K562 (cell line): Measurements from ENCODE around the gene PDE6G. TPM values are rescaled to one million over a fixed set of nuclear protein-coding genes. Genes with fewer than 3 reads are reported as not detected.
A peak's percentile ranks its signal among the peaks of the same experiment; 100 is the strongest.

Source experiments
- CREB3 ChIP-seq: fragments of 450-650 bp; conservative IDR thresholded peaks from 2 replicates; pipeline ENCODE4 v1.6.1; 2016; ENCODE audit warnings: missing genetic modification characterization, low read depth, mild to moderate bottlenecking, missing compliant biosample characterization, moderate library complexity
- EP400 ChIP-seq: fragments of 450-650 bp; IDR thresholded peaks from 2 replicates; pipeline ENCODE4 v1.6.1; 2017; ENCODE audit warnings: antibody characterized with exemption, mild to moderate bottlenecking, moderate library complexity
- ETV1 ChIP-seq: fragments of 450-650 bp; conservative IDR thresholded peaks from 2 replicates; pipeline ENCODE4 v1.6.1; 2016; ENCODE audit warnings: missing genetic modification characterization, control low read depth, low read depth, missing compliant biosample characterization
- HDAC2 ChIP-seq: fragments of 450-650 bp; IDR thresholded peaks from 2 replicates; pipeline ENCODE4 v1.6.1; 2016; ENCODE audit warnings: mild to moderate bottlenecking
- HLTF ChIP-seq: fragments of 450-650 bp; IDR thresholded peaks from 2 replicates; pipeline ENCODE4 v1.6.1; 2016
- HMGN3 ChIP-seq: IDR thresholded peaks from 2 replicates; pipeline ENCODE4 v1.6.1; 2011; ENCODE audit warnings: borderline replicate concordance, low read depth, mild to moderate bottlenecking, mixed read lengths, low read length; ENCODE audit not compliant: insufficient read length; ENCODE audit errors: extremely low read depth
- IRF9 ChIP-seq: fragments of 450-650 bp; IDR thresholded peaks from 2 replicates; pipeline ENCODE4 v1.6.1; 2016; ENCODE audit warnings: missing biosample characterization, missing genetic modification characterization
- MAX ChIP-seq: sonication (generic); formaldehyde crosslinking; IDR thresholded peaks from 2 replicates; pipeline ENCODE4 v1.9.0; 2022; ENCODE audit warnings: mild to moderate bottlenecking, missing genetic modification reagents
- MNT ChIP-seq, 2 experiments: fragments of 450-650 bp; conservative IDR thresholded peaks; 2 replicates each; pipeline ENCODE4 v1.6.1; 2017; ENCODE audit warnings: mild to moderate bottlenecking in 2 of 2, moderate library complexity in 2 of 2
- NR4A1 ChIP-seq, 2 experiments: fragments of 250-450 bp in 1 of 2; fragments of 450-650 bp in 1 of 2; sonication (Bioruptor Pico) in 1 of 2; IDR thresholded peaks; 2 replicates each; pipeline versions ENCODE4 v1.4.0 to v1.6.1; 2016 to 2020; ENCODE audit warnings: mild to moderate bottlenecking in 2 of 2, missing compliant biosample characterization in 1 of 2, missing genetic modification characterization in 1 of 2, moderate library complexity in 1 of 2
- PHF21A ChIP-seq: fragments of 450-650 bp; IDR thresholded peaks from 2 replicates; pipeline ENCODE4 v1.6.1; 2017; ENCODE audit warnings: low read depth, borderline replicate concordance
- SIN3B ChIP-seq: fragments of 450-650 bp; IDR thresholded peaks from 2 replicates; pipeline ENCODE4 v1.6.1; 2017; ENCODE audit warnings: low read depth, mild to moderate bottlenecking, moderate library complexity
- SMAD2 ChIP-seq: fragments of 150-350 bp; IDR thresholded peaks from 2 replicates; pipeline ENCODE4 v1.6.1; 2014; ENCODE audit warnings: low read depth, mild to moderate bottlenecking, low read length
- SNRNP70 ChIP-seq: fragments of 200-400 bp; formaldehyde crosslinking; optimal IDR thresholded peaks from 2 replicates; pipeline ENCODE3; 2017; ENCODE audit warnings: low read depth, low read length
- STAG1 ChIP-seq: sonication (generic); formaldehyde crosslinking; IDR thresholded peaks from 2 replicates; pipeline ENCODE4 v1.5.0; 2020; ENCODE audit warnings: missing genetic modification reagents, borderline replicate concordance
- TEAD1 ChIP-seq, 2 experiments: fragments of 450-650 bp in 1 of 2; sonication (generic) in 1 of 2; formaldehyde crosslinking; IDR thresholded peaks; 2 replicates each; pipeline versions ENCODE4 v1.4.0 to v1.8.0; 2020 to 2022; ENCODE audit warnings: mild to moderate bottlenecking in 2 of 2, missing genetic modification reagents in 1 of 2
- TGIF2 ChIP-seq: sonication (generic); formaldehyde crosslinking; IDR thresholded peaks from 2 replicates; pipeline ENCODE4 v1.8.1; 2022; ENCODE audit warnings: mild to moderate bottlenecking, missing genetic modification reagents, moderate library complexity
- U2AF1 ChIP-seq: fragments of 200-400 bp; formaldehyde crosslinking; optimal IDR thresholded peaks from 2 replicates; pipeline ENCODE3; 2017; ENCODE audit warnings: mild to moderate bottlenecking, low read depth, low read length, moderate library complexity
- XRCC4 ChIP-seq: IDR thresholded peaks from one replicate; pipeline ENCODE4 v1.6.1; 2011; ENCODE audit not compliant: insufficient read depth, insufficient read length; ENCODE audit errors: extremely low read depth
- ZNF239 ChIP-seq: fragments of 250-450 bp; sonication (Bioruptor Pico); IDR thresholded peaks from 2 replicates; pipeline ENCODE4 v1.4.0; 2020; ENCODE audit warnings: mild to moderate bottlenecking
- ZNF311 ChIP-seq: fragments of 250-450 bp; sonication (Bioruptor Pico); IDR thresholded peaks from 2 replicates; pipeline ENCODE4 v1.4.0; 2020; ENCODE audit warnings: mild to moderate bottlenecking, moderate library complexity
- ZNF395 ChIP-seq: fragments of 200-800 bp; sonication (Bioruptor generic); IDR thresholded peaks from 2 replicates; pipeline ENCODE4 v1.6.1; 2017; ENCODE audit warnings: missing genetic modification characterization, missing compliant biosample characterization
- polyA plus RNA-seq, 8 experiments: library from polyadenylated mRNA; depleted of rRNA in 4 of 8; stranded (reverse) in 5 of 8; unstranded in 3 of 8; fragments of >200 nt; fragmentation: Nextera tagmentation in 2 of 8; fragmentation: Illumina TruSeq in 1 of 8; extraction: Ambion mirVana in 2 of 8; extraction: Trizol in 1 of 8; gene quantifications; 2 replicates each; pipeline versions ENCODE4 v1.2.1 to v1.2.3, GENCODE V29; 2011 to 2014; ENCODE audit warnings: inconsistent platforms in 1 of 8, missing spikeins in 1 of 8
- total RNA-seq, 7 experiments: library from RNA; depleted of rRNA in 6 of 7; stranded (reverse); fragments of >200 nt in 6 of 7; fragmentation: Illumina TruSeq in 2 of 7; extraction: Trizol in 2 of 7; gene quantifications; 2 replicates each; pipeline versions ENCODE4 v1.2.1 to v1.2.3, GENCODE V29; 2011 to 2021; ENCODE audit warnings: low replicate concordance in 1 of 7

The PDE6G gene
- total and polyA plus RNA-seq, 9 of the 15 experiments (the other 6 are each of a cell fraction or from before 2014, with no cell fraction given), result 0.14 to 0.59 TPM; not detected in 7

- peak; percentile 88 for TF ChIP-seq U2AF1
- peak; percentile 16; the same call in 1 of the 2 replicates for TF ChIP-seq HDAC2
- TF ChIP-seq ZNF395 (CRISPR knock-in tag), result peak; percentile 73; the same call in 1 of the 2 replicates
- peak; percentile 82 for TF ChIP-seq SIN3B
- peak; percentile 10; the same call in 1 of the 2 replicates for TF ChIP-seq NR4A1 (CRISPR knock-in tag; IDR thresholded peaks at IDR 0.05)
- peak; percentile 37; the same call in 1 of the 2 replicates for TF ChIP-seq NR4A1 (tag; IDR thresholded peaks at IDR 0.05)
- TF ChIP-seq HMGN3, result peak; percentile 81
- no peak for TF ChIP-seq ZNF239 (CRISPR knock-in tag)
- TF ChIP-seq TEAD1 (CRISPR knock-in tag; IDR thresholded peaks at IDR 0.05), result peak in 1 of 2 experiments; percentile 10; a peak in 1 of 4 replicates
- TF ChIP-seq SMAD2, result no peak
- TF ChIP-seq EP400, result peak; percentile 98
- no peak for TF ChIP-seq ZNF311 (CRISPR knock-in tag)
- TF ChIP-seq MNT (conservative IDR thresholded peaks at IDR 0.05), result peak; percentile 81 to 95
- no peak for TF ChIP-seq PHF21A
- TF ChIP-seq SNRNP70, result no peak
- TF ChIP-seq IRF9 (tag), result no peak
- no peak for TF ChIP-seq CREB3 (tag)
- TF ChIP-seq ETV1 (tag), result peak; percentile 93
- no peak for TF ChIP-seq XRCC4
- TF ChIP-seq TGIF2 (CRISPR knock-in tag), result peak; percentile 64; the same call in 1 of the 2 replicates
- no peak for TF ChIP-seq STAG1 (CRISPR knock-in tag)
- TF ChIP-seq HLTF, result no peak
- TF ChIP-seq MAX (CRISPR knock-in tag), result peak; percentile 80
Observed at GRCh38 chr17:81702934-81703746, 46.8 kb upstream of the PDE6G start, which contains the start of gene MRPL12 (continued).
